OCI-LY3 (cell line): Measurements from ENCODE around the gene ATPAF2.

ENCODE experiments used
- H2AFZ ChIP-seq: fragments of 200-600, 300-600 bp; shearing (Covaris generic); 2 replicates; pipeline ENCODE4 v1.6.0; 2014; ENCODE audit warnings: antibody characterized with exemption, low read depth, low read length
- H3K27ac ChIP-seq: fragments of 200-600, 300-600 bp; sonication (generic); 2 replicates; pipeline ENCODE4 v1.5.1; 2014; ENCODE audit warnings: mild to moderate bottlenecking, low read length, moderate library complexity, mixed read lengths
- H3K27me3 ChIP-seq: fragments of 200-600, 300-600 bp; sonication (generic); 2 replicates; pipeline ENCODE4 v1.6.1; 2014; ENCODE audit warnings: low read depth, low read length, mixed read lengths
- H3K36me3 ChIP-seq: fragments of 200-600, 300-600 bp; sonication (generic); replicated peaks from 2 replicates; pipeline ENCODE3; 2014; ENCODE audit warnings: low read depth, low read length, mixed read lengths
- H3K4me1 ChIP-seq: fragments of 300-600, 200-600 bp; sonication (generic); 2 replicates; pipeline ENCODE4 v1.6.1; 2014; ENCODE audit warnings: low read length, mixed read lengths
- H3K4me2 ChIP-seq: fragments of 200-600, 300-600 bp; sonication (generic); 2 replicates; pipeline ENCODE4 v1.6.1; 2014; ENCODE audit warnings: low read length, mixed read lengths
- H3K4me3 ChIP-seq: fragments of 300-600, 200-600 bp; sonication (generic); 2 replicates; pipeline ENCODE4 v1.5.1; 2014; ENCODE audit warnings: antibody characterized with exemption, mild to moderate bottlenecking, low read length, moderate library complexity
- H3K79me2 ChIP-seq: fragments of 300-600, 200-600 bp; shearing (Covaris generic); 2 replicates; pipeline ENCODE4 v1.6.1; 2014; ENCODE audit warnings: mild to moderate bottlenecking, low read length, mixed read lengths
- H3K9ac ChIP-seq: fragments of 300-600, 200-600 bp; shearing (Covaris generic); 2 replicates; pipeline ENCODE4 v1.6.0; 2014; ENCODE audit warnings: mild to moderate bottlenecking, low read length, moderate library complexity
- H3K9me3 ChIP-seq: fragments of 200-600, 300-600 bp; shearing (Covaris generic); 2 replicates; pipeline ENCODE4 v1.6.1; 2014; ENCODE audit warnings: low read length, mixed read lengths; ENCODE audit not compliant: insufficient read depth
- H4K20me1 ChIP-seq: fragments of 200-600, 300-600 bp; sonication (generic); 2 replicates; pipeline ENCODE4 v1.6.1; 2016; ENCODE audit warnings: low read length, mixed read lengths; ENCODE audit not compliant: insufficient read depth
- EZH2phosphoT487 ChIP-seq: fragments of 200-600 bp; shearing (Covaris generic); IDR thresholded peaks from 2 replicates; pipeline ENCODE4 v1.6.1; 2018; ENCODE audit warnings: antibody characterized with exemption, mixed run types, low read depth
- TF ChIP-seq, protein P1 (sequence below): fragments of 200-600, 300-600 bp; sonication (generic); IDR thresholded peaks from 2 replicates; pipeline ENCODE4 v1.5.1; 2014; ENCODE audit warnings: antibody characterized with exemption, low read length, low read depth

The ATPAF2 gene

DNA sequence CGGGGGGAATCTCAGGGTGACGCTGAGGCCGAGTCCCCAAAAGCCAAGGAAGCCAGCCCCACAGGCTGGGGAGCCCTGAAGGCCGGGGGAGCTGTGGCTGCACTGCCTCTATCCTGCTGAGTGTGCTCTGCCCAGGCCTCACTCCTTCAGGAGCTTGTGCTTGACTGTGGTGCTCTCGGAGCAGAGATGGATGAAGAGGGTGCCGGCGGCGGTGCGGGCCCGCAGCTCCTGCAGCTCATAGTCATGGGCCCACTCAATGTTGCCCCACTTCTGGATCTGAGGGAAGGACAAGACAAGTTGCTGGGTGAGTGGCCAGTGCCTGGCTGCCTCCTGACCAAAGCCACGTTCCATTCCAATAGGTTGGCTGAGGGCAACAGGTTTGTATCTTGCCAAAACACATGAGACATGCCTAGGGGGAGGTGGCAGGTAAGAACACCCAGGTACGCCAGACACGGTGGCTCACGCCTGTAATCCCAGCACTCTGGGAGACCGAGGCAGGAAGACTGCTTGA lies 20.5 kb downstream of the ATPAF2 start:
- no peak overlapping the region for H3K27ac ChIP-seq
- H4K20me1 ChIP-seq, result no peaks in the 10 kb centered on the region
- no peak for TF ChIP-seq EZH2phosphoT487
- H3K4me2 ChIP-seq, result no peak overlapping the region
- no peaks in the 10 kb centered on the region for H3K27me3 ChIP-seq
- H3K4me1 ChIP-seq, result no peaks in the 10 kb centered on the region
- H3K9ac ChIP-seq, result no peak overlapping the region
- no peaks in the 10 kb centered on the region for H3K79me2 ChIP-seq
- H3K4me3 ChIP-seq, result no peak overlapping the region
- no peaks in the 10 kb centered on the region for H3K9me3 ChIP-seq
- H3K36me3 ChIP-seq, result no peaks in the 10 kb centered on the region
- H2AFZ ChIP-seq, result no peak overlapping the region

DNA sequence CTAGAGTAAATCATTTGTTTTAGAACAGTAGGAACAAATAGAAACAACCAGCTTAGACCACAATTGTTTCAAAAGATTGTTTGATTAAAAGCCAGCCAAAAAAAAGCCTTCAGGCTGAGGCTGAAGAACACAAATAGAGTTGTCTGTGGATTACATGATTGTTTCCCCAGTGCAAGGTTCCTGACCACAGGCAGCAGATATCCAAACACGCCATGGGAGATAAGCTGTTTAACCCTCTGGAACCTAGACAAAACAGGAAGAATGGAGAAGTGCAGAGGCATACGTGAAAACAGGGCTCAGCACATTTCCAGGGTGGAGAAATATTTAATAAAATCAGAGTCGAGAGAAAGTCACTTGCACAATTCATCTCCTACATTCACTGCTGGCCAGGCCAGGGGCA lies 21.0 kb downstream of the ATPAF2 start:
- Histone ChIP-seq H3K27me3 (no peaks in the 10 kb centered on the region), H4K20me1 (no peaks in the 10 kb centered on the region), H2AFZ (no peak overlapping the region), H3K9ac (no peak overlapping the region), H3K4me3 (no peak overlapping the region), H3K4me2 (no peak overlapping the region), H3K36me3 (no peaks in the 10 kb centered on the region), H3K4me1 (no peaks in the 10 kb centered on the region), H3K27ac (no peak overlapping the region), H3K9me3 (no peaks in the 10 kb centered on the region), H3K79me2 (no peaks in the 10 kb centered on the region)
- no peak for TF ChIP-seq EZH2phosphoT487
- TF ChIP-seq, protein P1, sequence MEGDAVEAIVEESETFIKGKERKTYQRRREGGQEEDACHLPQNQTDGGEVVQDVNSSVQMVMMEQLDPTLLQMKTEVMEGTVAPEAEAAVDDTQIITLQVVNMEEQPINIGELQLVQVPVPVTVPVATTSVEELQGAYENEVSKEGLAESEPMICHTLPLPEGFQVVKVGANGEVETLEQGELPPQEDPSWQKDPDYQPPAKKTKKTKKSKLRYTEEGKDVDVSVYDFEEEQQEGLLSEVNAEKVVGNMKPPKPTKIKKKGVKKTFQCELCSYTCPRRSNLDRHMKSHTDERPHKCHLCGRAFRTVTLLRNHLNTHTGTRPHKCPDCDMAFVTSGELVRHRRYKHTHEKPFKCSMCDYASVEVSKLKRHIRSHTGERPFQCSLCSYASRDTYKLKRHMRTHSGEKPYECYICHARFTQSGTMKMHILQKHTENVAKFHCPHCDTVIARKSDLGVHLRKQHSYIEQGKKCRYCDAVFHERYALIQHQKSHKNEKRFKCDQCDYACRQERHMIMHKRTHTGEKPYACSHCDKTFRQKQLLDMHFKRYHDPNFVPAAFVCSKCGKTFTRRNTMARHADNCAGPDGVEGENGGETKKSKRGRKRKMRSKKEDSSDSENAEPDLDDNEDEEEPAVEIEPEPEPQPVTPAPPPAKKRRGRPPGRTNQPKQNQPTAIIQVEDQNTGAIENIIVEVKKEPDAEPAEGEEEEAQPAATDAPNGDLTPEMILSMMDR, result no peak

DNA sequence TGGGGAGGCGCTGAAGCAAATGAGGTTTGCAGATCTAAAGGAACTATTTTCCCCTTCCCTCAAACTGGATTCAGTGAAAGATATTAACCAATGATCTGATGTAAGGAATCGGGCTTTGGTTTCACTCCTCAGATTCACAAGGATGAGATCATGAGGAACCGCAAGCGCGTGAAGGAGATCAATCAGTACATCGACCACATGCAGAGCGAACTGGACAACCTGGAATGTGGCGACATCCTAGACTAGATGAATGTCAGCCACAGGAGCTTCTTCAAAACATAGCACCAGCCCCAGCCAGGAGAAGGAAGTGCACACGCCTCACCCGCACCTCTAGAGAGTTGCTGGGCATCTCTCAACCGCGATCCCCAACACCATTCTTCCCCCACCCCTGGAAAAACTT lies 22.5 kb downstream of the ATPAF2 start:
- Histone ChIP-seq H3K36me3 (no peaks in the 10 kb centered on the region), H3K9ac (no peak overlapping the region), H3K4me2 (no peak overlapping the region)

DNA sequence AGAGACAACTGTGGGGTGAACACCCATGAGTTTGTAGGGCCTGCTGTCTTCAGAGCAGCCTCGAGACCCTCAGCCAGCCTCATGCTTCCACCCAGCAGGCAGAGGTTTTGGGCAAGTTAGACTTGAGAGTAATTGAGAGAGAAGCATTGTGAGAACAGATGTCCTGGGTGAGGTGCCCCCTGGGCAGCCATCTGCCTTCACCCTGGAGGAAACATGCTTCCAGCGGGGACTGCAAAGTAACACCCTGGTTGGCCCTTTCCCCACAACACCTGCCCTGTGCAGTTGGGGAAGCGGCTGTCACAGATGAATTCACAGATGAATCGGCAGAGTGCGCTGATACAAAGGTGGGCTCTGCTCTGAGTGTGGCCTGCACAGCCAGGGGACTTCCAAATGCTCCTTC lies 23.4 kb downstream of the ATPAF2 start:
- Histone ChIP-seq H3K9ac (no peak overlapping the region), H2AFZ (no peak overlapping the region), H3K36me3 (no peaks in the 10 kb centered on the region), H4K20me1 (no peaks in the 10 kb centered on the region), H3K27me3 (no peaks in the 10 kb centered on the region), H3K79me2 (no peaks in the 10 kb centered on the region), H3K4me1 (no peaks in the 10 kb centered on the region), H3K4me2 (no peak overlapping the region), H3K4me3 (no peak overlapping the region), H3K27ac (no peak overlapping the region), H3K9me3 (no peaks in the 10 kb centered on the region)
- TF ChIP-seq, protein P1, result no peak
- TF ChIP-seq EZH2phosphoT487, result no peak

More for the DNA sequence above, 22.5 kb downstream of the ATPAF2 start:
- Histone ChIP-seq H3K27me3 (no peaks in the 10 kb centered on the region), H4K20me1 (no peaks in the 10 kb centered on the region), H2AFZ (no peak overlapping the region), H3K9me3 (no peaks in the 10 kb centered on the region), H3K4me3 (no peak overlapping the region), H3K27ac (no peak overlapping the region), H3K4me1 (no peaks in the 10 kb centered on the region), H3K79me2 (no peaks in the 10 kb centered on the region)
- TF ChIP-seq EZH2phosphoT487, result no peak
- TF ChIP-seq, protein P1, result no peak

DNA sequence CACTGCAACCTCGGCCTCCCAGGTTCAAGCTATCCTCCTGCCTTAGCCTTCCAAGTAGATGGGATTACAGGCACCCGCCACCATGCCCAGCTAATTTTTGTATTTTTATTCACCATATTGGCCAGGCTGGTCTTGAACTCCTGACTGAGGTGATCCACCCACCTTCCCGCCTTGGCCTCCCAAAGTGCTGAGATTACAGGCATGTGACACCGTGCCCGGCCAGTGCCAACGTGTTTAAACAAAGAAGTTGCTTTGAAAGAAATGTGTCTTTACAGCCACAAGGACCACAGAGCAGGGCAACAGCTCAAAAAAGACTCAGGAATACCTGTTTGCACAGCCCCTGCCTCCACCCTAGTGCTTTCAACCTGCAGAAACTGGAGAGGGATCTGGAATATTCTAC lies 25.0 kb downstream of the ATPAF2 start:
- no peak for TF ChIP-seq EZH2phosphoT487
- TF ChIP-seq, protein P1, result no peak
- Histone ChIP-seq H3K9me3 (no peaks in the 10 kb centered on the region), H3K36me3 (no peaks in the 10 kb centered on the region)

More for the DNA sequence above, 25.0 kb downstream of the ATPAF2 start:
- no peaks in the 10 kb centered on the region for H4K20me1 ChIP-seq
- no peaks in the 10 kb centered on the region for H3K27me3 ChIP-seq
- H3K27ac ChIP-seq, result no peak overlapping the region
- H3K9ac ChIP-seq, result no peak overlapping the region
- no peak overlapping the region for H2AFZ ChIP-seq
- no peaks in the 10 kb centered on the region for H3K4me1 ChIP-seq
- H3K79me2 ChIP-seq, result no peaks in the 10 kb centered on the region
- H3K4me2 ChIP-seq, result no peak overlapping the region
- H3K4me3 ChIP-seq, result no peak overlapping the region
